GM21619 (cell line): Measurements from ENCODE around the gene ADGB.

Experiments used
- ATAC-seq: cut with Tn5 transposase; IDR thresholded peaks from one replicate; pipeline ENCODE4 v1.9.1; 2021; ENCODE audit not compliant: unreplicated experiment

ADGB gene

DNA sequence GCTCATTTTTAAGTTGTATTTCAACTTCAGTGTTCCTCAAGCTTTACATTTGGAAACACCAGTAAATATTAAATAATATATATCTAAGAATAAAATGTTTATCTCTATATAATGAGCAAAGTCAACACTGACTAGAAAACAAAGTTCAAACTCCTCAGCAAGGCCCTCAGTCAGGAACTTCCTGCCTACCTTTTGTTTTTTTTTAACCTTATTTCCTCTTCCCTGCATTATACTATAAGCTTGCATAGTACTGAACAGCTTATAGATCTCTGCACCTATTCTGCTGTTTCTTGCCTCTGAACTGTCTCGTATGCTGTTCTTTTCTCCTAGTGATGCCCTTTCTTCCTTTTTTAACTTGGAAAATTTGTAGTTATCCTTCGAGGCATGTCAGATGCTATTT is 29.6 kb downstream of the ADGB start:
- no peak for ATAC-seq

DNA sequence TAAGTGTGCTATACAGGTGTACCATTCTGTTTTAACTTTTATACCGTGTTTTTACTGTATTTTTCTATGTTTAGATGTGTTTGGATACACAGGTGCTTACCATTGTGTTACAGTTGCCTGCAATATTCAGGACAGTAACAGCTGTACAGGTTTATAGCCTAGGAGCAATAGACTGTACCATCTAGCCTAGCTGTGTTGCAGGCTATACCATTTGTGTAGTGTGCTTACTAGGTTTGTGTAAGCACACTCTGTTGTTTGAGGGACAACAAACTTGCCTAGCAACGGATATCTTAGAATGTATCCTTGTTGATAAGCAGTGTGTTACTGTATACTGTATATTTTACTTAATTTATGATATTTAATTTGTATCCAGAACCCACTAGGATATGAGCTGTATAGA is 35.2 kb downstream of the ADGB start:
- no peak for ATAC-seq

DNA sequence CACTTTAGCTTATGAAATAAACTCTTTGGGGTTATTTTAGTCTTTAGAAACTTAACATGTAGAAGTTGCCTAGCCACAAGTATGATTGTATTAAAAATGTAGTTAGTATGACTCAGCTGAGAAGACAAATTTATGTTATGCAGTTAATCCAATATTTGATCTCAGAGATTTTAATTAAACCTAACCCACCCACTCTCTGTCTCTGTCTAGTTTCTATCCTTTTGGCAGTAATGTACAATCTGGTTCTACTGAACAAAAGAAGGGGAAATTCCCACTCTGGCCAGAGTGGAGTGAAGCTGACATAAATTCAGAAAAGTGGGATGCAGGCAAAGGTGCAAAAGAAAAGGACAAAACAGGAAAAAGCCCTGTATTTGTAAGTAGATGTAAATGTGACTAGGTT is 36.4 kb downstream of the ADGB start:
- ATAC-seq = no peak

DNA sequence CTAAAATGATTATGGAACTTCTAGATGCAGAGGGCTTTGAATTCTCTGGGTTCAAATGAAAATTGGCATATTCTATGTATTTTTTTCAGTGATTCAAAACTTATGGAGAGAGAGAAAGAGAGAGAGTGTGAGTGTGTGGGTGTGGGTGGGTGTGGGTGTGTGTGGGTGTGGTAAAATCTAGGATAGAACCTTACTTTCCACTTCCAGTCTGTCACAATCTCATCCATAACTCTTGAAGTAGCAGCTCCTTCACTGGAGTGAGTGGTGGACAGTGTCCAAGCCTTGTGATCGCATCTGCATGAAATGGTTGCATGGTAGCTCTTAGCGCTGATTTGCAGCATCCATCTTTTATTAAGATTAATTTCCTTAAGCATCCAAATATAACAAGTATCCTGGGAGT is 37.7 kb downstream of the ADGB start:
- no peak for ATAC-seq

DNA sequence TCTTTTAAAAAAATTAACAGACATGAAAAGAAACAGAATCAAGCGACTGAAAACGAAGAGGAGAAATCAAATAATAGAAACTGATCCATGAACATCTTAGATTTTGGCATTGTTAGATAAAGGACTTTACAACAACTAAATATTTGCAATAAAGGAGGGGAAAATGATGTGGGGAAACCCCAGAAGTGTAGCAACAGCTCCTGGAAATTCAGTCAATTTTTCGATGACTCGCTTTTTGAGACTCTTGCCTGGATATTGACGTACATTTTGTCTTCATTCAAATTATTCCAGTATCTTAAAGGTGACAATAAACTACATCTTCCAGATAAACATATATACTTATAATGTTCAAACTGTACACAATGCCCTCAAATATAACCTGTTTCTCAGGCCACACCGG is 44.1 kb downstream of the ADGB start:
- ATAC-seq = no peak

DNA sequence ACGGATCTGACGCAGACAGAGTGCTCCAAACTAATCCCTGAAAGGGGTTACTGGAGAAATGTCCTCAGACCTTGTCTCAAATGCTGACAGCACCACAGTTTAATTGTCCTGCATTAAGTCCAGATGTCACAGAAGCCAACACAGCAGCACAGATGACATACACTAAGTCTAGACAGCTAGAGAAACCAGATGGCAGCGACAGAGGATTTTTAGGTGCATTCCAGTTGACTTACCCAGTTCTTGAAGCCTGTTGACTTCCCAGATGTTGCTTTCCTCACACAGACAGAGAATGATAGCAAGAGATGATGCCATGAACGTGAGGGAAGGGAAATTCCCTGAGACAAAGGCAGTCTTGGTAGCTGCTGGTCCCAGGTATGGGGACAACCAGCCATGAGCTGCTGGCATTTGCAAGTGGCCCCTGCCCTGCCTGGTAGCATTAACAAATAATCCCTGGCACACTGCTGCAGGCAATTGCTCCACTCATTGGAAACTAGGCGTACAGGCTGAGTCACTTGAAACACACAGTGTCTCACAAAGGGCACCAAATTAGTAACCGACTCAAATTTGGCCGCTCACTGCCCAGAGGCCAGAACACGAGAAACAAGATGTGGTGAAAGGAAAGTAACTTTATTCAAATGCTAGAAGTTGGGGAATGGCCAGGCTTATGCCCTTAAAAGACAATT is 52.2 kb downstream of the ADGB start:
- ATAC-seq = no peak

DNA sequence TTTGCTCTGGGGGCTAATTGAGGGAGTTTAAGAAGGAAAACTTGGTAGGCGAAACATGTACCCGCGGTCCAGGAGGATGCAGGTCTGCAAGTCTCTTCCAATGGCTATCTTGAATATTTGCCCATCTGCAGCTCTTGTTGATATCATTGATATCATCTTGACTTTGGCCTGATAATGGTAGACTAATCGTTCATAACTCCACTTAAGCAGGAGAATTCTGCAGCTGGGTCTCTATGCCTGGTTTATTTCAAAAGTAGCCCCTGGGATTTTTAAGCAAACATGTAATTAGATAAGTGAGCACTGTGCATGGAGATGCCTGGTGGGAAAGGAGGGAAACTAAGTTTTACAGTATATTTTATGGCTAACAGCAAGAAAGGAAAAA is 52.7 kb downstream of the ADGB start:
- ATAC-seq = no peak

DNA sequence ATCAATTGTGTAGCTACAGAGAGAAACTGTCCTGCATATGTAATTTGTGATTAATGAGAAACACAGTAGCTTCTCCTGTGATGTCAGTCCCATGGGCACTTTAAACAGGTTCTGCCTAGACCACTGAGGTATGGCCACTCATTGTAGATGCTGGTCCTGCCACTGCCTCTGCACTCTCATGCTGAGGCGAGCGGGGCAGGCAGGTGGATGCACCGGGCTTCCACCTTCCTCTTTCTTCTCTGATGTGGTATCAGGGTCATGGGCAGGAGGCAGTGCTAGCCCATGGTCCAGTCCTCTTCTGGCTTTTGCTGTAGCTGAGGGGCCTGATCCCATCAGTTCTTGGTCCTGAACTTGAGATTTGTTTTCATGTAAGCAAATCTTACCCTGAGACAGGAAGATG is 58.7 kb downstream of the ADGB start:
- no peak for ATAC-seq

DNA sequence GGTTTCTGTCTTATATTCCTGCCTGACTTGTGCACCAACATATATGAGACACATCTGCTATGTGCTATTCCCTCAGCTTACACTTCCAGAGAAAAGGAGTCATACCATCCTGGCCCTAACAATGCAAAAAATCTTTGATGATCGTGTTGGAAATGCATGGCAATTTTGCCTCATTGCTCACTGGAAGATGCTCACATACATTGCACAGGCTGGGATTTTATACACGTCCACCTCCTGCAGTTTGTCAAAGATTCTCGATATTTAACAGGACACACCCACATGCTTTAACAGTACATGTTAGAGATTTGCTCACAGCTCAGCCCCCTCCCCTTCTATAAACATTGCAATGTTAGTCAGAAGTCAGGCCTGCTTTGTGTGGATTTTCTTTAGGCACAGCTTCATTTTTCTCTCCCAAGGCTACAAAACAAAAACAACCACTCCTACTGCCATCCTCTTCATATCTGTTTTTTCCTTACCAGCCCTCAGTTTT is 66.1 kb downstream of the ADGB start:
- no peak for ATAC-seq

DNA sequence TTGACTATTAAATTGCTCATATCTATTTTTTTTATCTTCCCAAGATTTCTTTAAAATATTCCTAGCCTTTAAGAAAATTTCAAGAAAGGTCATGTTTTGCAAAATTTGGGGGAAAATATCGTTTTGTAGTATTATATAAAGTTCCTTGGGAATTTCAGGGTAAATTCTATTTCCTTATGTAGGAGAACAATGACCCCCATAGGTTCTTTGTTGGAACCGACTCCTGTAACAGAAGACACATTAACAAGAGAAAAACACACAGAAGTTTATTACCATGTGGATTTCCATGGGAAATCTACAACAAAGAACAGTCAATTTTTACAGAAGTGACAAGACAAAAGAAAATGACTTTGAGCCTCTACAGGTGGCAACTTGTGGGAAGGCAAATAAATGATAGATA is 68.1 kb downstream of the ADGB start:
- ATAC-seq = no peak

DNA sequence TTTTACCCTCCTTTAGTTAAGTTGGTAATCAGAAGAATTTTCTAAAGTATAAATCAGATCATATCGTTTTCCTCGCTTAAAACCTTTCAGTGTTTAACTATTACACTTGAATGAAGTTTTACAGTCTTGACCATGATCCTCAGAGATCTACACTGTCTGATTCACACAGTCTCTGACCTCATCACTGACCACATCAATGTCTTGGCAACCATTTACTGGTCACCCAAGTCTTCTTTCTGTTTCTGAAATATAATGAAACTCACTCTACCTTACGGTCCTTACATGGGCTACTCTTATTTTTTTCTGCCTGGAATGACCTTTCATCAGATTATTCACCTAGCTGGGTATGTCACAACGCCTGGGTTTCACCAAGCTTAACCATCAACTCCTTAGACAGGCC is 71.4 kb downstream of the ADGB start:
- ATAC-seq = no peak

DNA sequence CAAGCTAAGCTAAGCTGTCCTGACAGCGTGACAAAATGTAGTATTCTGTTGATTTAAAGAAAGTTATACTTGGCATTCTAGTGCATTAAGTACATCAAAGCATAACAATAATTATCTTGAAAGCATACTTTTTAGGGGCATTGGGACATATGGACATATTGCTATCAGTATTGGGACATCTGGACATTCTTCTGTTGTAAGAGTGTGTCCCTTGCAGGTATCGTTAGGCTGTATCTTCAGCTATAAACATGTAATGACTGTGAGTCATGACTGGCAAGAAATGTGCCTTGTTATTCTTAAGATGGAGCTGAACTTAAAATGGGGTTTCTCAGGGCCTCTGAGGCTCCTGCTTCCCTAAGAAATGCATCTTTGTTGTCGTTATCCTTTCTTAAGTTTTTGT is 74.3 kb downstream of the ADGB start:
- ATAC-seq = no peak

DNA sequence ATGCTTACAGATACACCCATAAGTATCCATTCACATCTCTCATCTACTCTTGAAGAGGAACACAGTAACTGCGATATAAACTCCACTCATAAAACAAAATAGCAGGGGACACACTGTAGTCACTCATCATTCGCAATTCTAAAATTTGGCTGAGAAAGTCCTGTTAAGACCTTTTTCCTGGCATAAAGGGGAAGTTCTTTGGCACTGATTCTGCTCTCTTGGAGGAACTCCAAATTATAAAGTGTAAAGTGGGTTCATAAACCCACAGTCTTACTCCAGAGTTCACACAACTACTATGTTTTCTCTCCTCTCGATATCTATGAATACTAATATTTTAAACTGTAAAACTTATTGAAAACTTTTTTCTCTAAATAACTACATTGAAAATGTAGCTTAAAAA is 80.6 kb downstream of the ADGB start:
- ATAC-seq = no peak

DNA sequence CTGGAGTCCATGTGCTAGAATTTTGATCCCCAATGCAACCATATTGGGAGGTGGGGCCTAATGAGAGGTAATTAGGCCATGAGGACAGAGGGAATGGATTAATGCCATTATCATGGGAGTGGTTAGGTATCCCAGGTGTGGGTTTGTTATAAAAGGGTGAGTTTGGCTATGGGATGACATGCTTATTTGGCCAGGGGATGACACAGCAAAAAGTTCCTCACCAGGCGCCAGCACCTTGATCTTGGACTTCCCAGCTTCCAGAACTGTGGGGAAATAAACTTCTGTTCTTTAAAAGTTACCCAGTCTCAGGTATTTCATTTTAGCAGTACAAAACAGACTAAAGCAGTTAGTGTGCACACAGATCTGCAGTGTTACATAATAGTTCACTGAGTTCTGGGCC is 84.1 kb downstream of the ADGB start:
- ATAC-seq = no peak

DNA sequence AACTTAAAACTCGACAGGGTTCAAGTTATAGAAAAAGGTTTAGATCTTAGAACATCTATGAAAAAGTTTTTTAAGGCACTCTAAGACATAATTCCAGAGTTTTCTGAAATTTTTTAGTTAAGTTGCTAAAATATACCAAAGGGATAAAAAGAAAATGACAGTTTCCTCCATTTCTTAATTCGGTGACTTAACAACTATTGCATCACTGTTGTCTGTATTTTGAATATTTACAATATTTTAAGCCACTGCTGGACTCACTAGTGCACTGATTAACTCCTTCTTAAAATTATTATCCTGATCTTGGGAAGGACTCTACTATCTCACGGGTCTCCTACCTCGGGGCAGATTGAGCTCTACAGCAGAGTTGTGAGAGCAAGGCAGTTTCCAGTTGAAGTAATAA is 91.0 kb downstream of the ADGB start:
- no peak for ATAC-seq

DNA sequence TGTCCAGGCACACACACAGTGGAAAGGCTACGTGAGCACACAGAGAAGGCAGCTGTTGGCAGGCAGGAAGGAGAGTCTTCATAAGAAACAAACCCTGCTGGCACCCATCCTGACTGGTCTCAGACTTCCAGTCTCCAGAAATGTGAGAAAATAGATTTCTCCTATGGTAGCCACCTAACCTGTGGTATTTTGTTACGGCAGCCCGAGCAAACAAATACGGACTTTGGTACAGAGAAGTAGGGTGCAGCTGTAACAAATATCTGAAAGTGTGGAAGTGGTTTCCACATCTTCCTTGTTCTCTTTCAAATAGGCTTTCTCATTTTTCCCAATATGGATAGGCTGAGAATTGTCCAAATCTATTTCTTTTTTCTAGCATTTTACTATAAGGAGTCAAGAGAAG is 94.6 kb downstream of the ADGB start:
- ATAC-seq = no peak

DNA sequence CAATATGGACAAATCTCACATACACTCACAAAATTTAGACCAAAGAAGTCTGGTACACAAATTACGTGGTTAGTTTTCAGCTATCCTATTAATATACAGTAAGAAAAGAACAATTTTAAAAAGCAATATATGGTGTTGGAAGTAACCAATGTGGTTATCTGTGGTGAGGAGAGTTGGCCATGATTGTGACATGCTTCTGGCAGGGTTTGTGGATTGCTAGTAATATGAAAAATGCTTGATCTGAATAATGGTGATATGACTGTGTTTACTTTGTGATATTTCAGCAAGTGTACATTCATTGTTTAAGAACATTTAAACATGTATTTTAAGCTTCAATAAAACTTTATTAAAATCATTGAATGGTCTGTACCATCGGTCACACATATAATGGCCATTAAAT is 99.1 kb downstream of the ADGB start:
- no peak for ATAC-seq

DNA sequence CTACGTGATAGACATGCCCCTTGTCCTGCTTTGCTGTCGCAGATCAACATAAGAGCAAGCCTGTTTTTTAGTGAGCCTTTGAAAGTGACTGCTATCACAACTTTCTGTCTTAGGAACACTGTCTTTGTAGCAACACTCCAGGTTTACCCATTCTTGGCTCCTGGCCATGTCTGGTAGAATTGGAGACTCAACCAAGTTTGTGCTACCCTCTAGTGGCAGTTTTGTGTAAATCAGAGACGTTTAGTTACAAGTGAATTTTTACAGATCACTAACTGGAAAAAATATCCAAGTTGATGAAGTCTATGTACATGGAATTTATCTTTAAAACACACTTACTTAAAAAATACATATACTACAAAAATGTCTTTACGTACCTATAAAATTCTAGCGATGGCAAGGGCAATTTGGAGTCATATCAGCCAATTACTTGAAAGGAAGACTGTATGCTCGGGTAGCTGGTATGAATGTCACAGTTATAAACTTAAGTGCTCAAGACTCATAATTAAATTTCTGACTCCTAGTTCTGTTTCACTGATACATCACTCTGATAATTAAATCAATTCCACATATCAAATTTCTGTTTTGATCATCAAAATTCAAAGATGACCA is 101.4 kb downstream of the ADGB start:
- peak; percentile 81 for ATAC-seq

DNA sequence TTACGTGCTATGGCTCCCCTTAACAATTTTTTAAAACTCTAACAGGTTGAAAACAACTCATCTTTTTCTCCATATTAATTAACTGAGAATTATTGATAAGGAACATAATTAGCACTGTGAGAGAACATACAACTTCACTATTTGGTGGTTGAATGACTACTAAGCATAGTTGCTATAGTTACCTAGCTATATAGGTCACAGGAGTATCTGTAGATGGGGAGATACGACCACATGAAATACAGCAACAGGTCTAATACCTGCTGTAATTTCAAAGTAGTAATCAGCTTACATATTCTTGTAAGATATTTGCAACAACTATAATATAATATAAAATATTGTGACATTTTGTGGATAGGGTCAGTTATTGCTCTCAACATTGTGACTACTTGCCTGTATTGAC is 102.9 kb downstream of the ADGB start:
- ATAC-seq = no peak

DNA sequence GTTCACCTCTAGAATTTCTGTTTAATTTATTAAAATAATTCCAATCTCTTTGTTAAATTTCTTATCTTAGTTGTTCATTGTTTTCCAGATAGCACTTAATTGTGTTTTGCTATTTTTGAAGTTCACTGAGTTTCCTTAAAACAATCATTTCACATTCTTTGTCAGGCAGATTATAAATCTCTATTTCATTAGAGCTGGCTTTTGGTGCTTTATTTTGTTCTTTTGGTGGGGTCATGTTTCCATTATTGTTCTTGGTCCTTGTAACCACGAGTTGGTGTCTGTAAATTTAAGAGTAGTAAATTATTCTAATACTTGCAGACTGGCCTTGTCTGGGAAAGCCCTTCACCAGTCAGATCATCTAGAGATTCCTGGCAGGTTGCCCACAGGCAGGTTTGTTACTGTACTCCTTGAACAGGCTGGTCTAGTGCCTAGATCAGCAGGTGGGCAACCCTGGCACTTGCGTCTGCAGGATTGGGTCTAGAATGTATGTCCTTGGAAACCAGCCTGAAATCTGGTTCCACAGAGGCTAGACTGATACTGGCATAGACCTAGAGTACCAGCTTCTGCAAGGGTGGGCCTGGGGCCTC is 110.4 kb downstream of the ADGB start:
- ATAC-seq = no peak

DNA sequence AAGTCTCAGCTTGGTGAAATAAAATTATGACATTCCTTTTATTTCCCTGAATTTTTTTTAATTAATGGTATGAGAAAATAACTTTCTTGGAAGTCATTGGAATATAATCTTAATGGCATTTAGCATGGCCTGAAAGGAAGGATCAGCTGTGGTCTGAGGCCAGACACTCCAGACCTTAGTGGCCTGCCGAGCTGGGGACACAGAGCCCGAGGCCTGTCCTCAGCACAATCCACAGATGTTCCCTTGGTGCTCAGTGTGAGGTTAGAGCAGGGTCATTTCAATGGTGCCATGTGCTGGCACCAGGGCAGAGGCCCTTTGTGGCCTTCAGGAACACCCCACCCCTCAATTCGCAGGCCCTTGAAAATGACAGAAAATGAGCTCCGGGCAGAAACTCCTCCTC is 120.6 kb downstream of the ADGB start:
- ATAC-seq = no peak

DNA sequence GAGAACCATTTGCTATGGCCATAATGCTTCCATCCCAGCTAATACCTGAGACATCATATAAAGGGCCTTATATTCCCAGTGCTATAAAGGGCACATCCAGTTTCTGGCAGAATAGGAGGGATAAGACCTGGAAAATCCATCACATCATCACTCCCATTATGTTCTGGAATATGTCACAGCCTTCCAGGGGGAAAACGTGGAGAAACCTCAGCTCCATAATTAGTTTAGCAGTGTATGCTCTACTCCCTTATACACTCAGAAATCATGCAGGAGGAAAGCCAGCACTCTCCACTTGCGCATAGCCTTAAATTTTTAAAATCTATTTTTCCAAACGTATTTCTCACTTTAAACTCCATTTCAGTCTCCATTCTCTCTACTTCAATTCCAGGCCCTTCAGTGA is 140.9 kb downstream of the ADGB start:
- no peak for ATAC-seq

DNA sequence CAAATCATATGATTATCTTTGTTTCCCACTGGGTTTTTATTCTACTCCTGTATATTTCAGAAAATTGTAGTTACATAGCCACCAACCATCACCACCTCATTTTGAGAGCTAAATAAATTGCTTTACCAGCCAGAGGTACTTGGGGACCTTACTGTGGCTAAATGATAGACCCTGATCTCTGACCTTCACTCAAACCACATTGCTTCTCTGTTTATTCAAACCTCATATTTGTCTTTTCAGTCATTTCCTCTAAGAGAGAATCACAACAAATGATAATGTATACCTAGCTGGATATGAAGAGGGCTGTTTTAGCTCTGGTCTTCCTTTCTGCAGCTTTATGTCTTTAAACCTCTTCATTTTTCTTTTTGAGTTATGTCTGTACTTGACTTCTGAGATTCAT is 142.8 kb downstream of the ADGB start:
- no peak for ATAC-seq
